Daoy (cell line): Measurements from ENCODE around the gene CASP14. TPM values are rescaled to one million over a fixed set of nuclear protein-coding genes. Genes with fewer than 3 reads are reported as not detected.
"Not testable (repeated sequence)": the region's sequence is repeated elsewhere in the genome, so short reads cannot be mapped to it uniquely, and the experiment has no call there.

Experiments
- DNase-seq: peaks from one replicate; pipeline ENCODE4 v3.0.0-alpha.2; 2015; ENCODE audit warnings: low read depth
- total RNA-seq: library from RNA; depleted of rRNA; stranded (reverse); fragments of >200 nt; shearing (Covaris generic); gene quantifications from 2 replicates; pipeline ENCODE4 v1.2.3, GENCODE V29; 2014

Gene CASP14
- total RNA-seq, 1 experiment from 2014 or later, result not detected

- DNase-seq, result peak; percentile 48
These were observed 23.8 kb downstream of the CASP14 start for GRCh38 chr19:15072930-15073647.

DNA sequence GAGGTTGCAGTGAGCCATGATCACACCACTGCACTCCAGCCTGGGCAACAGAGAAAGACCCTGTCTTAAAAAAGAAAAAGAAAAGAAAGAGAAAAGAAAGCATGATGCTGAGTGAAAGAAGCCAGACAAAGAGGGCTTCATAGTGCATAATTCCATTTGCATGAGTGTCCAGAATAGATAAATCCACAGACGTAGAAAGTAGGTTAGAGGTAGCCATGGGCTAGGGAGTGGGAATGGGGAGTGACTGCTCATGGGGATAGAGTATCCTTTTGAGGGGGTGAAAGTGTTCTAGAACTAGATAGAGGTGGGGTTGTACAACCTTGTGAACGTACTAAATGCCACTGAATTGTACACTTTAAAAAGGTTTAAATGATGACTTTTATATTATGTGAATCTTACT lies 25.1 kb downstream of the CASP14 start:
- no peak for DNase-seq

DNA sequence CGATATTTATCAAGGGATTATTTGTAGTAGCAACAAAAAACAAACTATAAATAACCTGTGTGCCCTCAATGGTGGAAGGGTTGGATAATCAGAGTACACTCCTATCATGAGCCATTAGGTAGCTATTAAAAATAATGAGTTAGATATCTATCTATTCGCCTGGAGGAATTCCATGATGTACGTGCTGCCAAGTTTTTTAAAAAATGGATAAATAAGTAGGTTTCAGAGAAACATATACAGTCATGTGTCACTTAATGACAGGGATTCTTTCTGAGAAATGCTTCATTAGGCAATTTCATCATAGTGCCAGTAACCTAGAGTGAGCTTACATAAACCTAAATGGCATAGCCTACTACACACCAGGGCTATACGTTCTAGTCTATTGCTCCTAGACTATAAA lies 26.5 kb downstream of the CASP14 start:
- no peak for DNase-seq

GRCh38 chr19:15080002-15080401 lies 30.7 kb downstream of the CASP14 start:
- DNase-seq, result not testable (repeated sequence)

GRCh38 chr19:15081911-15082310 lies 32.6 kb downstream of the CASP14 start, which contains the start of gene OR1I1:
Gene OR1I1, plus strand, starts transcription at chr19:15082211. Its CDS starts 4,855 bp downstream, at chr19:15087066.
- DNase-seq, result no peak

DNA sequence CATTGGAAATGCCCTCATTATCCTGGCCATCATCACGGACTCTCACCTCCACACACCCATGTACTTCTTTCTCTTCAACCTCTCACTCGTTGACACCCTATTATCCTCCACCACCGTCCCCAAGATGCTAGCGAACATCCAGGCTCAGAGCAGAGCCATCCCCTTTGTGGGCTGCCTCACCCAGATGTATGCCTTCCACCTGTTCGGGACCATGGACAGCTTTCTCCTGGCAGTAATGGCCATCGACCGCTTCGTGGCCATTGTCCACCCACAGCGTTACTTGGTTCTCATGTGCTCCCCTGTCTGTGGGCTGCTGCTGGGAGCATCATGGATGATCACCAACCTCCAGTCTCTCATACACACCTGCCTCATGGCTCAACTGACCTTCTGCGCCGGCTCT lies 37.9 kb downstream of the CASP14 start:
- no peak for DNase-seq

- DNase-seq, result peak; percentile 58
These were observed 42.9 kb downstream of the CASP14 start for GRCh38 chr19:15091918-15092753.

GRCh38 chr19:15093001-15093400 lies 43.7 kb downstream of the CASP14 start:
- DNase-seq, result no peak

- DNase-seq, result no peak
These were observed 46.9 kb downstream of the CASP14 start for GRCh38 chr19:15096223-15096622.

GRCh38 chr19:15097980-15098379 lies 48.7 kb downstream of the CASP14 start:
- not testable (repeated sequence) for DNase-seq

- no peak for DNase-seq
These were observed 49.2 kb downstream of the CASP14 start for GRCh38 chr19:15098460-15098859.

- no peak for DNase-seq
These were observed 49.8 kb downstream of the CASP14 start for GRCh38 chr19:15099017-15099582.

- DNase-seq, result no peak
These were observed 52.3 kb downstream of the CASP14 start for GRCh38 chr19:15101479-15102082.

- no peak for DNase-seq
These were observed 54.7 kb downstream of the CASP14 start for GRCh38 chr19:15104003-15104402.

- DNase-seq, result no peak
These were observed 55.1 kb downstream of the CASP14 start for GRCh38 chr19:15104411-15104810.

GRCh38 chr19:15105044-15105443 lies 55.8 kb downstream of the CASP14 start:
- no peak for DNase-seq

DNA sequence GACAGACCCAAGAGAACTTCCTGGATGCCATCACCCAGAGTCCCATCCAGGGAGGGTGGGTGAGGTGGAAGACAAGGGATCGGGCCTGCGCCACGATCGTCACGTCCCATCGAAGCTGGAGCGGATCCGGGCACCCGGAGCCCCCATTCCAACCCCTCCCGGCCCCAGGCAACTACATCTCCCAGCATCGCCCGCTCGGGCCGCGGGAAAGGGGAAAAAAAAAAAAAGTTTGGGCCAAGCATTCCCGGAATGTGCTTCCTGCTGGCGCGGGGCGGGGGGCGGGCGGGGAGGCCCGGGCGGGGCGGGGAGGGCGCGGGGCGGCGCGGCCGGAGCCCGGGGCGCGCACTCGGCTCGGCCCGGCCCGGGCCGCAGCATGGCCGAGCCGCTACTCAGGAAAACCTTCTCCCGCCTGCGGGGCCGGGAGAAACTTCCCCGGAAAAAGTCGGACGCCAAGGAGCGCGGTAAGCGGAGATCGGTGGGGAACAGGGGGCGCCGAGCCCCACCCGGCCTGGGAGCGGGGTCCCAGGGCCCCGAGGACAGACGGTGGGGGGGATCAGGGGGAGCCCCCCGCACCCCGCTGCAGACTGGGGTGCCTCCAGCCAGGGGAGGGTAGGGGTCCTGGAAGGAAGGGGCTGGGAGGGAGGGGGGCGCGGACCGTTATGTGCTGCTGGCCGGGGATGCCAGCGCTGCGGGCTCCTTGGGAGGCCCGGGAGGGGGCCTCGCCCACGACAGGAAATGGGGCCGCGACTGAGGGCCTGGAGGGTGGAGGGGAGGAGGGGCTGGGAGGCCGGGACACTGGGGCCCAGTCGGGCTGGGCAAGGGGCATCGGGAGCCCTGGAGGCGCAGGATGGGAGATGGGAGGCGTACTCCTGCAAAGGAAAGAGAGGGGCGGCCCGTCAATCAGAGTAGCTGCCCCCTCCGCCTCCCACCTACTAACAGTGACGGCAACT lies 58.1 kb downstream of the CASP14 start, which contains the start of gene SYDE1:
Gene SYDE1, plus strand, starts transcription at position 341 of the 950 bp plus-strand sequence. Its CDS starts 33 bp downstream, at position 374.
- peak; percentile 74 for DNase-seq
